ENCODE data around the gene FAM9A.

Gene FAM9A

GRCh38 chrX:8834392-8834791 lies 33.2 kb upstream of the FAM9A start:
- Histone ChIP-seq H3K27ac (no peak overlapping the region), H3K4me2 (no peak overlapping the region), H4K20me1 (ENCODE audit: insufficient read depth) (no peaks in the 10 kb centered on the region), H3K9ac (no peak overlapping the region), H3K4me3 (IDR thresholded peaks at IDR 0.05; ENCODE audit: insufficient read depth, low read depth, low read length) (no peak overlapping the region), H3K27me3 (ENCODE audit: insufficient read depth, low read depth) (no peaks in the 10 kb centered on the region), H3K36me3 (ENCODE audit: insufficient read depth) (no peaks in the 10 kb centered on the region), H3K79me2 (ENCODE audit: insufficient read depth, low read depth) (no peaks in the 10 kb centered on the region), H3K4me1 (ENCODE audit: low read depth, poor library complexity, severe bottlenecking) (no peaks in the 10 kb centered on the region), H2AFZ (ENCODE audit: low read depth) (no peak overlapping the region)
- no peak for TF ChIP-seq CTCF (conservative IDR thresholded peaks at IDR 0.05; ENCODE audit: low read depth, low read length)

- Histone ChIP-seq H3K4me2 (no peak overlapping the region), H3K9ac (no peak overlapping the region), H3K27ac (no peak overlapping the region), H2AFZ (ENCODE audit: low read depth) (no peak overlapping the region), H4K20me1 (ENCODE audit: insufficient read depth) (no peaks in the 10 kb centered on the region), H3K4me3 (IDR thresholded peaks at IDR 0.05; ENCODE audit: insufficient read depth, low read depth, low read length) (no peak overlapping the region), H3K27me3 (ENCODE audit: insufficient read depth, low read depth) (no peaks in the 10 kb centered on the region), H3K79me2 (ENCODE audit: insufficient read depth, low read depth) (no peaks in the 10 kb centered on the region), H3K4me1 (ENCODE audit: low read depth, poor library complexity, severe bottlenecking) (no peaks in the 10 kb centered on the region), H3K36me3 (ENCODE audit: insufficient read depth) (no peaks in the 10 kb centered on the region)
- no peak for TF ChIP-seq CTCF (conservative IDR thresholded peaks at IDR 0.05; ENCODE audit: low read depth, low read length)
Measured at GRCh38 chrX:8832582-8833378, 31.6 kb upstream of the FAM9A start.

- Histone ChIP-seq H3K36me3 (ENCODE audit: insufficient read depth) (no peaks in the 10 kb centered on the region), H3K4me3 (IDR thresholded peaks at IDR 0.05; ENCODE audit: insufficient read depth, low read depth, low read length) (no peak overlapping the region), H4K20me1 (ENCODE audit: insufficient read depth) (no peaks in the 10 kb centered on the region), H3K27me3 (ENCODE audit: insufficient read depth, low read depth) (no peaks in the 10 kb centered on the region), H2AFZ (ENCODE audit: low read depth) (no peak overlapping the region), H3K27ac (no peak overlapping the region), H3K79me2 (ENCODE audit: insufficient read depth, low read depth) (no peaks in the 10 kb centered on the region), H3K4me1 (ENCODE audit: low read depth, poor library complexity, severe bottlenecking) (no peaks in the 10 kb centered on the region), H3K9ac (no peak overlapping the region), H3K4me2 (no peak overlapping the region)
- no peak for TF ChIP-seq CTCF (conservative IDR thresholded peaks at IDR 0.05; ENCODE audit: low read depth, low read length)
Measured at GRCh38 chrX:8823698-8824097, 22.5 kb upstream of the FAM9A start.

- Histone ChIP-seq H3K79me2 (ENCODE audit: insufficient read depth, low read depth) (no peaks in the 10 kb centered on the region), H2AFZ (ENCODE audit: low read depth) (no peak overlapping the region), H3K4me3 (IDR thresholded peaks at IDR 0.05; ENCODE audit: insufficient read depth, low read depth, low read length) (no peak overlapping the region), H3K4me2 (no peak overlapping the region), H3K27ac (no peak overlapping the region), H3K9ac (no peak overlapping the region), H3K27me3 (ENCODE audit: insufficient read depth, low read depth) (no peaks in the 10 kb centered on the region), H4K20me1 (ENCODE audit: insufficient read depth) (no peaks in the 10 kb centered on the region), H3K4me1 (ENCODE audit: low read depth, poor library complexity, severe bottlenecking) (no peaks in the 10 kb centered on the region), H3K36me3 (ENCODE audit: insufficient read depth) (no peaks in the 10 kb centered on the region)
- TF ChIP-seq CTCF (conservative IDR thresholded peaks at IDR 0.05; ENCODE audit: low read depth, low read length) = no peak
Measured at GRCh38 chrX:8822002-8822401, 20.8 kb upstream of the FAM9A start.
